Smooth muscle cell (in vitro differentiated cells): ENCODE measurements around the gene RPA3. TPM values are rescaled to one million over a fixed set of nuclear protein-coding genes. Genes with fewer than 3 reads are reported as not detected.

Experiments
- DNase-seq: peaks from one replicate; lab custom pipeline; 2025; ENCODE audit not compliant: unreplicated experiment; lab: John Stamatoyannopoulos, UW
- H2AFZ ChIP-seq: fragments of 200-600 bp; sonication (generic); 2 replicates; pipeline ENCODE4 v1.6.0; 2016; ENCODE audit warnings: antibody characterized with exemption, low read depth, mild to moderate bottlenecking
- H3F3A ChIP-seq: fragments of 200-600 bp; sonication (generic); 2 replicates; pipeline ENCODE4 v1.6.0; 2017; ENCODE audit warnings: antibody characterized with exemption, low read depth
- H3K27ac ChIP-seq: fragments of 200-600 bp; sonication (generic); 2 replicates; pipeline ENCODE4 v1.5.1; 2016; ENCODE audit warnings: low read depth, mild to moderate bottlenecking
- H3K27me3 ChIP-seq: fragments of 200-600 bp; sonication (generic); 2 replicates; pipeline ENCODE4 v1.6.1; 2016; ENCODE audit warnings: low read depth, mild to moderate bottlenecking
- H3K36me3 ChIP-seq: fragments of 200-600 bp; sonication (generic); 2 replicates; pipeline ENCODE4 v1.5.1; 2016; ENCODE audit warnings: low read depth
- H3K4me1 ChIP-seq: fragments of 200-600 bp; sonication (generic); 2 replicates; pipeline ENCODE4 v1.5.1; 2016; ENCODE audit warnings: low read depth
- H3K4me2 ChIP-seq: fragments of 200-600 bp; sonication (generic); 2 replicates; pipeline ENCODE4 v1.6.0; 2016; ENCODE audit warnings: mild to moderate bottlenecking
- H3K4me3 ChIP-seq: fragments of 200-600 bp; sonication (generic); 2 replicates; pipeline ENCODE4 v1.5.1; 2016; ENCODE audit warnings: mild to moderate bottlenecking
- H3K79me2 ChIP-seq: fragments of 200-600 bp; sonication (generic); 2 replicates; pipeline ENCODE4 v1.6.0; 2016; ENCODE audit warnings: low read depth, mild to moderate bottlenecking
- H3K9ac ChIP-seq: fragments of 200-600 bp; sonication (generic); 2 replicates; pipeline ENCODE4 v1.6.0; 2016; ENCODE audit warnings: low read depth
- H3K9me3 ChIP-seq: fragments of 200-600 bp; sonication (generic); replicated peaks from 2 replicates; pipeline ENCODE4 v1.5.1; 2016; ENCODE audit warnings: low read depth
- H4K20me1 ChIP-seq: fragments of 200-600 bp; sonication (generic); 2 replicates; pipeline ENCODE4 v1.6.0; 2016; ENCODE audit warnings: low read depth
- CTCF ChIP-seq: fragments of 200-600 bp; sonication (generic); IDR thresholded peaks from 2 replicates; pipeline ENCODE4 v1.5.1; 2017; ENCODE audit warnings: borderline replicate concordance, mild to moderate bottlenecking, antibody characterized with exemption; ENCODE audit not compliant: insufficient read depth, poor library complexity, severe bottlenecking
- WGBS: methylation state at CpG from one replicate; pipeline ENCODE4 v1.1.7; 2016; ENCODE audit warnings: low lambda C conversion rate; 5-methylcytosine and 5-hydroxymethylcytosine counted together
- polyA plus RNA-seq: library from polyadenylated mRNA; unstranded; fragments of >200 nt; fragmentation: Nextera tagmentation; extraction: Ambion mirVana; gene quantifications from 2 replicates; pipeline ENCODE4 v1.2.1, GENCODE V29; 2016
- total RNA-seq: library from RNA; depleted of rRNA; stranded (reverse); fragments of >200 nt; gene quantifications from 2 replicates; pipeline ENCODE4 v1.2.3, GENCODE V29; 2014

RPA3 gene
- total and polyA plus RNA-seq, 2 experiments from 2014 or later = 37.2 to 63.7 TPM

GRCh38 chr7:7693881-7694280 is 24.5 kb downstream of the RPA3 start:
- peak overlapping the region; percentile 64 for H3K27ac ChIP-seq
- H4K20me1 ChIP-seq = no peaks in the 10 kb centered on the region
- H3F3A ChIP-seq = peaks cover 6% of the 10 kb centered on the region
- no peaks in the 10 kb centered on the region for H3K9me3 ChIP-seq
- H3K79me2 ChIP-seq = no peaks in the 10 kb centered on the region
- TF ChIP-seq CTCF = no peak
- peak overlapping the region; percentile 12 for H3K4me2 ChIP-seq
- no peaks in the 10 kb centered on the region for H3K27me3 ChIP-seq
- no peak for DNase-seq
- H3K4me1 ChIP-seq = peaks cover 21% of the 10 kb centered on the region
- no peak overlapping the region for H2AFZ ChIP-seq
- no peak overlapping the region for H3K4me3 ChIP-seq
- no peak overlapping the region for H3K9ac ChIP-seq
- H3K36me3 ChIP-seq = no peaks in the 10 kb centered on the region

DNA sequence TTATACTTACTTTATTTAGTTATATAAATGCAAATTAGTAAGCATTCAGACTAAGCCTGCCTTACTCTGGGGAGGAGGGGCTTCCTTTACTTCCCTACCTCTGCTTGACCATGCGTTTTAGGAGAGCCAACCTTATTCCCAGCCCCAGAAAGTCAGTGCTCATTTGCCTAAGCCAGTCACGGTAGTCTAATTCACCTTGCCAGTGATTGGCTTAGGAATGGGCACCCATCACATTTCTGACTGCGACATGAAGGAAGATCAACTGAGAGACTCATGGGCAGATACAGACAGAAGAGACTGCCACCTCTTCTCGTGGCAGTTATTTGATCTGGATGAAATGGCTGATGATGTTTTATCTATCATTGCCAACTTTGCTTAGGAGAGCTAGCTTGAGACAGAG is 29.5 kb downstream of the RPA3 start:
- Histone ChIP-seq H3K36me3 (no peaks in the 10 kb centered on the region), H3K9ac (no peak overlapping the region), H3K27ac (no peak overlapping the region), H3K4me2 (no peak overlapping the region), H3K4me3 (no peak overlapping the region), H3K79me2 (no peaks in the 10 kb centered on the region), H4K20me1 (no peaks in the 10 kb centered on the region), H3K9me3 (no peaks in the 10 kb centered on the region), H3K4me1 (peaks cover 10% of the 10 kb centered on the region), H2AFZ (no peak overlapping the region), H3F3A (no peaks in the 10 kb centered on the region), H3K27me3 (no peaks in the 10 kb centered on the region)
- TF ChIP-seq CTCF = no peak
- no peak for DNase-seq
- 93% methylated on average over 4 of the region's 4 CpGs for WGBS

DNA sequence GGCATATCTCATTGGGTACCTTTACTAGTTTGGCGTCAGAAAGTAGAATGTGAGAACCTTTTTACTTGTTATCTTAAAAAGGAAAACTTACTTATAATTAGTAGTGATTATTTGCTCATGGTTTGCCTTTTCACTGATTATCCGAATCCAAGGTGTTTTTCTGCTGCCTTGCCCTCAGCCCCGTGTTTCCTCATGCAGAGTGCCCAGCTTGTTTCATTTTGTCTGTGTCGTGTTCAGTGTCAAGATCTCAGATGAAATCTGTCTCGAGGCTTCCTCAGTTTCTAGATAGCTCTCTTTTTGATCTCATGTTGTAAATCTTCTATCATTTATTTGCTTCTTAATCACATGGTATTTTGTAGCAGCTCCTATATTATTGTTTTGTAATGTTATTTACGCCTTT is 30.1 kb downstream of the RPA3 start:
- H4K20me1 ChIP-seq = no peaks in the 10 kb centered on the region
- H3K4me2 ChIP-seq = no peak overlapping the region
- H3K27ac ChIP-seq = no peak overlapping the region
- no peak for DNase-seq
- TF ChIP-seq CTCF = no peak
- whole genome bisulfite sequencing = 82% methylated on average over 6 of the region's 6 CpGs
- H2AFZ ChIP-seq = no peak overlapping the region
- H3K27me3 ChIP-seq = no peaks in the 10 kb centered on the region
- H3K4me1 ChIP-seq = peaks cover 3% of the 10 kb centered on the region
- no peak overlapping the region for H3K9ac ChIP-seq
- no peaks in the 10 kb centered on the region for H3K36me3 ChIP-seq
- no peak overlapping the region for H3K4me3 ChIP-seq
- no peaks in the 10 kb centered on the region for H3K9me3 ChIP-seq
- no peaks in the 10 kb centered on the region for H3F3A ChIP-seq
- H3K79me2 ChIP-seq = peaks cover under 1% of the 10 kb centered on the region

DNA sequence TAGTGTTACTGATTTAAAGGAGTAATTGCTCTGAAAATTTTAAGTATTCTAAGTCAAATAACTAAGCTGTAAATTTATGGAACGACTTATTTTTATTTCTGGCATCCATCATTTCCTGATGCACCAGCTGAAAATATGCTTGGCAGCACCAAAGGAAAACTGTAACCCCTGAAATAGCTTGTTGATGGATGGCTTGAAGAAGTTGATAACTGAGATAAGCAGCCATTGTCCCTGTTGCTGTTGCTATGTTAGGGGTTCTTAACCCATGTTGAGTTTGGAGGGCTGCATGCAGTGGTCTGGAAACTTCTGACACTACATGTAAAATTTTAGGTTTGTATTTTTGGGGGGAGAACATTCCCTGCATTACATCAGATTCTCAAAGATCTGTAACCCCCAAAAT is 30.6 kb downstream of the RPA3 start:
- Histone ChIP-seq H3K27me3 (no peaks in the 10 kb centered on the region), H3K79me2 (peaks cover 5% of the 10 kb centered on the region), H3K36me3 (no peaks in the 10 kb centered on the region), H3K4me2 (no peak overlapping the region), H3K9me3 (no peaks in the 10 kb centered on the region), H3K4me3 (no peak overlapping the region), H3K9ac (no peak overlapping the region), H3F3A (no peaks in the 10 kb centered on the region), H3K27ac (no peak overlapping the region), H2AFZ (no peak overlapping the region), H4K20me1 (no peaks in the 10 kb centered on the region), H3K4me1 (peaks cover 3% of the 10 kb centered on the region)
- DNase-seq = no peak
- no peak for TF ChIP-seq CTCF
- WGBS = 88% methylated on average over 1 of the region's 1 CpG
